SHP77 (cell line): ENCODE data around the gene ROBO1.
"Not testable (repeated sequence)": the region's sequence is repeated elsewhere in the genome, so short reads cannot be mapped to it uniquely, and the experiment has no call there.

Experiments used
- DNase-seq, 2 experiments: peaks; one replicate each; lab custom pipeline; 2025; lab: John Stamatoyannopoulos, UW

Gene ROBO1

DNA sequence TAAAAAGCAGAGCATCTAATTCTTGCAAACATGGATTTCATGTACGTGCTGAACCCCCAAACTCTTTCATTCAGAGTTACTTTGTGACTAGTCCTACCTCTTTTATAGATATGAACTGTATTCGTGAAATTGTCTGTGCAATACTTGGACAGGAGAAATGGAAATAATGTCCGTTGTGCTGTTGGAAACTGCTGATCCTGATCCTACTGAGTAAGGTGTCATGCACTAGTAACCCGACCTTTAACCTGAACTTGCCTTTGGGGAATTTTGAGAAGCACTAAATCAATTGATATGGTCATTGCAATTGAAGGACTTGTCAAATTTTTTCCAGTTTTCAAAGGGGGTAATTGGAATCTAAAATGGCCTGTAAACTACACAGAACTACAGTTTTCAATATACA lies 856.4 kb downstream of the ROBO1 start:
- DNase-seq: no peak

DNA sequence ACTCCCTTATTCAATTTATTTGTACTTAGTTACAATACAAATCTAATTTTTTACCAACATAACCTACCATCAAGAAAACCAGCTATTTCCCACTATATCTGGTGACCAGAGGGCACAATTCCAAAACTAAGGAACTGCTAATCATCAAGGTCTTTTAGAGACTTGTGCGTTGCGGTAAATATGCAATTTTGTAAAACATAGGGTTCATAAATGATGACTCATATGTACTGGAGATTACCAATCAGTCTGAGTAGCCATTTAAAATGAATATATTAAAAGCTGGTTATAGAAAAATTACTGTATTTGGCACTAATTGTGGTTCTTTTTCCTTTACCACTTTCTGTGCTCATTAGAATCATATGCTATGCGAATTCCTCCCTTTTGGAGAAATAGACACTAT lies 859.6 kb downstream of the ROBO1 start:
- DNase-seq: no peak

DNA sequence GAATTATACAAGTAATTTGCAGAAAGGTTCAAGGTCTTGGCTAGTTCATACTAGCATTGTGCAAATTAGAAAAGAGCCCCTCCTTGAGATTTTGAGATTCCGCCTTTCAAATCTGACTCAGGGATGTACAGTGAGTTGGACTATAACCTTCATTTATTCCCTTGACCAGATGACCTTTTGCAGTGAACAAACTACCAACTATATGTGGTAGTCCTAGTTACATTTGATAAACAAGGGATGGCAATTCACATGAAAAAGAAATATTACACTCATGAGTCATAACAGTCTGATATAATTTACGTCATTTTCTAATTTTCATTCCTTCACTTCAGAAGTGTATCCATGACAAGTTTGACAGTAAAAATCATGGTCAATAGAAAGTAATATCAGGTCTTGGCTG lies 860.4 kb downstream of the ROBO1 start:
- no peak for DNase-seq

DNA sequence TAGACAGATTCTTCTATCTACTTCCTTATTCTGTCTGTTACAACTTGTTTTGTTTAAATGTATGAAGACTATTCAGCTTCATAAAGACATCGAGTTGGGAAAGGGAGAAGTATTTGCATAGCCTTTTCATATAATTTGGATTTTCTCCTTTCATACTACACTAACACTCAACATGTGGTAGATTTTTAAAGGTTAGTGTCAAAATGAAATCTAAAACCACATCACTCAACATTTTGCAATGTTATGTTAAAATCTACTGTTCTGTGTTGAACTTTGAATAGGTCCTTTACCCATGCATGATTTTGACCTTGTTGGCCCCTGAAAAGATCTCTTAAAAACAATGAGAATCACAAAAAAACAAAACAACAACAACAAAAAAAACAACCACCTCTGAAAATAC lies 860.9 kb downstream of the ROBO1 start:
- DNase-seq: no peak

DNA sequence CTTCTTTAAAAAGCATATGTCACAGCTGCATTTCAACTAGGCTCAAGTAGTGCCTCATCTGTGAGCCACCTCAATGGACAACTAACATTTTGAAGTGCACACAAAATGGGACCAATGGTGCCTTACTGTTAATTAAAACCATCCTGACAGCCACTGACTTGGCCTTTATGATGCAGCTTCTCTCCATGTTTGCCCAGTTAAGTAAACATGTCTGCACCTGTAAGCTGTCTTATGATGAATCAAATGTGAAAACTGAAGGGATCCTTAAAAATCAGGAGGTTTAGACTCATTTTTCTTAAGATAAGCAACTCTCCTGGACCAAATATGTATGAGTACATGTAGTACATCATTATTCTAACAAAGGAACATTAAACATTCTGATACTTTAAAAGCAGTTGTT lies 861.6 kb downstream of the ROBO1 start:
- peak; percentile 95 to 96 for DNase-seq

DNA sequence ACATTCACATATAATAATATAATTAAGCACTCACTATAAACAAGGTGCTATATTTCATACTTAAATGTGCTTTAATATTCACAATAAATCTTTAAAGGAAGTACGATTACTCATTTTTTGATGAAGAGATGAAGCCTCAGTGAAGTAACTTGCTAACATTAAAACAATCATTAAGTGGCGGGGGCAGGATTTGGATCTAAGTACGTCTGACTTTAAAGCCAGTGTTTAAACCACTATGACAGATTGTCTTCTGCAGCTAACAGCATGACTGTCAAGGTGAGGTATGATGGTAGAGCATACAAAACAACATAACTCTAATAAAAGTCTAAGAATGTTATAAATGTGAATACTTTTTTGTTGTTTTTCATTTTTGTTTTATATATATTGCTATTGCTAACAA lies 862.1 kb downstream of the ROBO1 start:
- DNase-seq: no peak

DNA sequence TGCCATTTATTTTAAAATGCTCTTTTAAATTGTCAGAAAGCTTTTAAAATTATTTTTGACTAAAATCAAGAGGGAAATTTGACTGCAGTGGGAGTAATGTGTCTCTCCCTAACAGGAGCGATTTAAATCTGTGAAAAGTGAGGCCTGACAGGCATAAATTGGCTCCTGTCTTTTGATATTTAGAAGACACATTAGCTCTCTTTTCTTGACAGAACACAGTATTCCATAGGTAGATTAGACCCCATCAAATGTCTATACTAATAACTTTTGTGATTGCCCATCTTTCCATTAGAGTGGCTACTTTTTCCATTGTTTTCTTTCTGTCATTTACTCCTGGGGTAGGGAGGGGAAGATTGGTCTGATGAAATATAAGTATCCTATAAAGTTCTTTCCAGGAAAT lies 866.3 kb downstream of the ROBO1 start:
- DNase-seq: no peak

DNA sequence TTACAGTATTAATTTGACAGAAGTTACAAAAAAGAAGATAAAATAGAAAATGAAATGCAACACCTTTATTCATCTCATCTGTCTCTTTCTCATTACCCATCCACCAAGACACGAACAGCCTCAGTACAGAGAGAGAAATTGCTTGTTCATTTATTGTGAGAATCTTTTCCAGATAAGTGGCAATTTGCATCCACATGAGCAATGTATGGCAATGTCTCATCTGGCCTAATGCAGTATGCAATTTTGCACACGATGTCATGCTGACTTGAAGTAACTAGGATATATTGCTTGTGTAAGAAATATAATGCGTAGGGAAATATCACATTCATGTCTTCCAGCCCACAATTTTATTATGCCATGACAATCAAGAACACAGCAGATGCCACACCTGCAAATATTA lies 866.9 kb downstream of the ROBO1 start:
- no peak for DNase-seq

DNA sequence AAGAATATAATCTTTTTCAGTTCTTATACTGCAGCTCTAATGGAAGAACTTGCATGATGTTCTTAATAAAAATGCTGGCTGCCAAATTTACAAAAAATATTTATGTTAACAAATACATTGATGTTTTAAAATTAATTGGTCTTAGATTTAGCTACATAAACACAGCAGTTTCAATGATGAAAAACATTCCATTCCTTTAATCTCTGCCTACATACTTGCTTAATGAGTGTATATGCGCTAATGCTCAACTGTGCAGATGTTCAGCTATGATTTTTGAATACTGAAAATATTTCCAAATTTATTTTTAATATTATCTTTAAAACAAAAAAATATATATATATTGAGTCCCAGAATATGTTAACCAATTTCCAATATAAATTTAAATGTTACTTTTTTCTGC lies 867.4 kb downstream of the ROBO1 start:
- DNase-seq: no peak

DNA sequence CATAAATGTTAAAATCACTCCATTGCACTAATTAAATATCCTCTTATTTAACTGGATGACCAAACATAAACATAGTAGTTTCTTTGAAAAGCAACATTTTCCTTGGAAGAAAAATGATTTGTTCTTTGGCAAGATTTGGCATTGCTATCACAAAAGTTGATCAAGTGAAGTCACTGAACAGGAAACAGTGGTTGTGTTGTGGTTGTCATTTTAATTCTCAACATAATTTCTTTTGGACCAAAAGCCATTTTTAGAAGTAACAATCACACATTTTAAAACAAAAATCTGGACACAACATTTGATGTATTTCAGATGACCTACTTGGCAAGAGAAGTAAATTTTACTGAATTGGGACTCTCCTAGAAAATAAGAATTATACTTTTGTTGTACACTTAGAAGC lies 872.3 kb downstream of the ROBO1 start:
- no peak for DNase-seq

DNA sequence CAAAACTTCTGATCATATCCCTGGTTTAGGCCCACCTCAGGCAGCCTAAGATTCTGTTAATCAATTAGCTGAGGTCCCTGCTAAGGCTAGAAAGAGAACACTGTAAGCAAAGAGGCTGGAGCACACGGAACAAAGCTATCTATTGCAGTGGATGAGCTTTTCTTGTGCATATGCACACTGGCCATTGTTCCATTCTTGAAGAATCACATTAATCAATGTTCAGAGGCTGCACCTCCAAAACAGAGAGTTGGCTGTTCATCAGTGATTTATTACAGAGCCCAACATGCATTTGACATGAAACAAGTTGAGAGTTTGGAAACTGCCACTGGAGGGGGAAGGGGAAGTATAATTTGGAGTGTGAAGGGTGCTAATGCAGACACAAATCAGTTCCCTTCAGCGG lies 873.0 kb downstream of the ROBO1 start:
- DNase-seq: no peak

DNA sequence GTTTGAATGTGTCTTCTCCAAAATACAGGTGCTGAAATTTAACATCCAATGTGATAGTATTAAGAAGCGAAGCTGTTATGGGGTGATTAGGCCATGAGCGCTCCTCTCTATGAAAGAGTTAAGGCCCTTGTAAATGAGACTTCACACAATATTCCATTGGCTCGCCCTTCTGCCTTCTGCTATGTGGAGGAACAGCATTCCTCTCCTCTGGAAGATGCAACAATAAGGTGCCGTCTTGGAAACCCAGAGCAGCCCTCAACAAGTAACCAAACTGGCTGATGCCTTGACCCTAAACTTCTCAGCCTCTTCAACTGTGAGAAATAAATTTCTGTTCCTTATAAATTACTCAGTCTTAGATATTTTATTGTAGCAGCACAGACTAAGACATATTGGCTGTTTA lies 874.6 kb downstream of the ROBO1 start:
- no peak for DNase-seq

DNA sequence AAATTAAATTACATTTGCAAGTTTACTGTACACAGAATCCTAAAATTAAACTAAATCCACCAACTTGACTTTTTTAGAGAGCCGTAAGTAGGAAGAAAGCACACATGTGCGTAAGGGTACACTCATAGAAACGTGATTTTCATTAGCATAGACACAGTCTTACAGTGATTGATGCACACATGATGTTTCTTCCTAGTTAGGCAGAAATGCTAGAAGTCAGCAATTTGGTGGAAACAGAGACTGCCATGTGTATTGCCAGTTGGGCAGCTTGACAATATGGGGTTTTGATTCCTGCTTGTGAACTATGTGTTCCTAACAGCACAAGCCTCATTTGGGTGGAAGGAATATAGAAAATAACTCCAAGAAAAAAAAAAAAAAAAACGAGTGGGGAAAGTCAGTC lies 878.5 kb downstream of the ROBO1 start:
- no peak for DNase-seq

DNA sequence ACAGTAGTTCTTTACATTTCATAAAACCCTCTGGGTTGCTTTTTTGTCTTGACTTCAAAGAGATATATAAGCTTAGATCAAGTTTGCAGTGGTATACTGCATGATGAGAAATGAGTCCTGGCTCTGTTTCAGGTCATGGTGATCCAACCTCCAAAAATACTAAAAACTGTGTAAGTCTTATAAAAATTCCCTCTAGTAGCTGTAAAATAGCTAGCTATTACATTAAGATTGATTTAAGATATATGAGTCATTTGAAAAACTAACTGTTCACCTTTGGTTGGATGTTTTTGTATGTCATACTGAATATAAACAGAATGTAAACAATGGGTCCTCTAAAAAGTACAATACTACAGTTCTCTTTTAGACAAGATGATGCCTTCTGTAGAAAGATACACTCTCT lies 879.2 kb downstream of the ROBO1 start:
- no peak for DNase-seq

DNA sequence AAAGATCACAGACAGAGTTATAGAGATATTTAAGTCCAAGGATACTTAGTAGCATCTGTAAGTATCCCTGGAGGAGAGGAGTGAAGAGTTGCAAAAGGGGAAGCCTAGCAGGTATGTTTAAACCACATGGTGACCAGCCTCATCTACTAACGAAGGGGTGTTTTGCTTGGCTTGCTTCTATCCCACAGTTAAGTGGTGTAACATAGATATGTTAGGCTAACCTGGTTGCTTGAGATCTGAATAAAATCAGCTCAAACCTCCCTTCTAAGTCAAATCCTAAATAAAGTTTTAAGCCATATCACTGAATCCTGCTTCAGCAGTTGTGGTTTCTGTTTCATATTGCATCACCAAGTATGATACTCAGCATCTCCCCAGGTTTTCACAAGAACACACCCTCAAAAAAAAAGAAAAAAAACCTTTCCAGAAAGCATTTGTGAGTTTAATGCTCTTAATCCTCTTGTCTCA lies 880.2 kb downstream of the ROBO1 start:
- DNase-seq: no peak

DNA sequence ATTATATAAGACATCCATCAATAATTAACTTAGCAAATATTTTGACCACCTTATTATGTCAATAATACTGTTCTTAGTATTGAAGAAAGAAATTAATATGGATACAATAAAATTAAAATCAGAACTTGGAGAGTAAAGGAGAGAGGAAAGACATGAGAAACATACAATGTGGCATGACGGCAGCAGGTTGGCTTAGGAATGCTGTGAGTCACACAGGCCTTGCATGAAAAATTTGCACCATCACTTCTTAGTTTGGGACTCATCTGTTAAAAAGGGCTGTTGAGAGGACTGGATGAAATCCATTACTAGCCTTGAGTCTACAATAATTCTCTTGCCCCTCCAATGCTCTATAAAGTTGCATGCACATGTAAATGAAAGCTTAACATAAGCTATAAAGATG lies 880.8 kb downstream of the ROBO1 start:
- no peak for DNase-seq

DNA sequence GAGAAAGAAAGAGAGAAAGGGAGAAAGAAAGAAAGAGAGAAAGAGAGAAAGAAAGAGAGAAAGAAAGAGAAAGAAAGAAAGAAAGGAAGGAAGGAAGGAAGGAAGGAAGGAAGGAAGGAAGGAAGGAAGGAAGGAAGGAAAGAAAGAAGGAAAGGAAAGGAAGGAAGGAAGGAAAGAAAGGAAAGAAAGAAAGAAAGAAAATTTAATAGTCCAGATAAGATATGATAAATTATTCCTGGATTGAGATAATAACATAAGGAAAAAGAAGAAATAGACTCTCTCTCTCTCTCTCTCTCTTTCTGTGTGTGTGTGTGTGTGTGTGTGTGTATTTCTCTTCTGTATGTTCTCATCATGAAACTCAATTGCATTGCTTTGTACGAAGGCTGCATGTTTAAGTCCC lies 883.2 kb downstream of the ROBO1 start:
- DNase-seq: not testable (repeated sequence)

DNA sequence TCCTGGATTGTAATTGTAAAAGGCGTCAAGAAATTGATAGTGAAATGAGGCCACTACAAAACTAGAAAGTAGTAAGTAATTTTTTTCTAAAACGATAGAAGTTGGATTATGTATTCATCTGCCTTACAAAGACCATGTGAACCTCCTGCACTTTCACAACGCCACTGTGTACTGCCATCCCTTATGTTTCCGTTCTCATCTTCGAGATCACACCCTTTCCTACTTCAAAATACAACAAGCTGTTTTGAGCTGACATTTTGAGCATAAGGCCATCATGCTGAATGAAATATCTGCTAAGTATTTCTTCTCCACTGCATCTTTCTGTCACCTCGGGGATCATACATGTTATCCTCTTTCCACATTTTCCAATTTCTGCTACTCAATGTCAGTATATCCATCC lies 885.5 kb downstream of the ROBO1 start:
- no peak for DNase-seq

DNA sequence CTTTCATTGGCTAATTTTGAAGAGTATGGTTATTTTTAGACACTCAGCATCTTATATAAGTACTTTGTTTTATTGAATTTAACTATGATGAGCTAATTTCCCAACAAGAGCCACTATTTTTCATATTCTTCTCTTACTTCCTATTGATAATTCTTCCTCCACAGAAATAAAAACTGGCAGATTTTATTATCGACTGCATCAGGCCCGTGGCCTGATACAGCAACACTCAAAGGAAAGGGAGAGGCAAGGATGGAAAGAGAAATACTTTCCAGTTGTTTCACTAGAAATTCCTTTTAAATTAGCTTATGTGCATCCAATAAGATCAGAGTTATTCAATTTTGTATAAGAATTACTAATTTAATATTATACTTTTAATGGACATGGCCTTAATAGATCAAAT lies 886.3 kb downstream of the ROBO1 start:
- no peak for DNase-seq

DNA sequence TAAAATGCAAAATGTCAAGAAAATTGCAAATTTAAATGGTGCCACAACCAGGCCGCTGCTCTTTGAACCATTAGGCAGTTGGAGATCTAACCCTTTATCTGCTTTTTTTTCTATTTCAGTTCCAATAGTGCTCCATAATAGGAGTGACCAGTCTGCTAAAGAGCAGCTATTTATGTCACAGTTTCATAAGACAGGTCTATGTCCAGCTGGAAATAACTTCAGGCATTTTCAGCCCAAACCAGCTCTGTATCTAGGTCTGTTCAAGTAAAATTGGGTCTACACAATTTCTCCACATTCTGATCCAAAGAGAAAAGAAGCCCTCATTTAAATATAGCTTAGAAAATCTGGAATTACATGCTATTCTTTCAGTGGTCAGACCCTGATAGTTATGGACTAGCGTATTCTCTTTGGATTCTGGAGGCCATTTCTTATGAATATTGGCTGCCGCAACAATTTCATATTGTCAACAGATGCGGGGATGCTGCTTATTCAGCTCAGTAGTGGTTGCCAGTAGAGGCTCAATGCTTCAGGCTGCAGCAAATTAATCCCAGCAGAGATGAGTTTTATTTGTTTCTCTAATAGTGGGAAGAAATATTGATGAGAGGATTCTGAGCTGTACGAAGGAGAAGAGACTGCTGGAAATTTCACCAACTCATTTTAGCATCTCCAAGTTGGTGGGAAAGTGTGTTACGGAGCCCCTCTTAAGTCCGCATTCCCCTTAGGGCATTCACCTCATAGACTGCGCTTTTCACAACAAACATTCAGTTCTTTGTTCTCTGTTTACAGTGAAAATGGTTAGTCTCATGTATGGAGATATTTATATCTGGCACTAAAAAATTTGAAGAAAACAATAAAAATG lies 887.0 kb downstream of the ROBO1 start:
- DNase-seq: no peak

DNA sequence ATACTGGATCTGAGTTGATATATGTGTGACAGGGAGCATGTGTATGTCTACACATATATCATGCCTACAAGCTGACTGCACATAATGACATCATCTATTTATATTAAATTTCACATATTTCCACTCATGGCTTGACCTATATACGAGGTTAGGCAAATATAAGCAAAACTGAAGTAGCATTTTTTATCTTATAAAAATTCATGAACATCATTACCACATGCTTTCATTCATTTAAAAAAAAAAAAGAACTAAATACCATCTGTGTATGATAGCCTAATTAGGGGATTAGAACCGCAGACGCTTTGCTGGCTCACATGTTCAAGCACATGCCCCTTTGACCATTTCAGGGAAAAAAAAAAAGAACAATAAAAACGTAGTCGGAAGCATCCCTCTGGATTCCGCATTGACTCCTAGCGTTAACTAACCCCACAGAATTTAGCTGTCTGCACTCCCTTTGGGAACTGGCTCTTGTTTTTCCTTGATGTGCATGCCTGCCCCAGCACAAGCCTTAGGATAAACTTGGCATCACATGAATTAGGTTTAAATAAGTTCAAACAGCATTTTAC lies 888.4 kb downstream of the ROBO1 start:
- DNase-seq: peak in 1 of 2 experiments; percentile 38

DNA sequence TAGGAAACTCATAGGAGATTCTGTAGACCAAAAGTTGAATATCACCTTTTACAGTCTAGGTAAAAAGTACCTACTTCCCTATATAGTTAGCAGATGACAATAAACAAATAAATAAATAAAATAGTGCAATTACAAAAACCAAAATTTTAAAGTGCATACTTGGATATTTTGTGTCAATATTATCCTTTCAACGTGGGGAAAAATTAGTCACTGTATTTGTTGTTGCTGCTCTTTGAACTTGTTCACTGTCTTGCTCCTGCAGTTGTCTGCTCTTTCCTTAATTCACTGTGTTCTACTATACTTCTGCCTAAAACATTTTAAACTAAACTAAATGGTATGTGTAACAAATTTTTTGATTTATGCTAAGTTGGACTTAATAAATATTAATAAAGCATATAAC lies 889.0 kb downstream of the ROBO1 start:
- no peak for DNase-seq

DNA sequence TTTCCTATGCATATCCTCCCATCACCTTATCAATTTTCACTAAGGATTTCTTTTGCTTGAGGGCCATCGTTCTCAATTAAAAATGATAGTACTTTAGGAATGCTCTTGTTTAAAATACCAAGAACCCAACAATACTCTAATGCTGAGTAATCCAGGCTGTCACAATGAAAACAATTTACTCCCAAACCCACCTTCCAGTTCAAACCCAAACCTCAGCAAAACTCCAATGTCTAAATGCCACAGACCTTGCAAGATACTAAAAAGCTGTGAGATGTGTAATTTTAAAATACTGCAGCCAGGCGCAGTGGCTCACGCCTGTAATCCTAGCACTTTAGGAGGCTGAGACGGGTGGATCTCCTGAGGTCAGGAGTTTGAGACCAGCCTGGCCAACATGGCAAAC lies 889.8 kb downstream of the ROBO1 start:
- DNase-seq: no peak

DNA sequence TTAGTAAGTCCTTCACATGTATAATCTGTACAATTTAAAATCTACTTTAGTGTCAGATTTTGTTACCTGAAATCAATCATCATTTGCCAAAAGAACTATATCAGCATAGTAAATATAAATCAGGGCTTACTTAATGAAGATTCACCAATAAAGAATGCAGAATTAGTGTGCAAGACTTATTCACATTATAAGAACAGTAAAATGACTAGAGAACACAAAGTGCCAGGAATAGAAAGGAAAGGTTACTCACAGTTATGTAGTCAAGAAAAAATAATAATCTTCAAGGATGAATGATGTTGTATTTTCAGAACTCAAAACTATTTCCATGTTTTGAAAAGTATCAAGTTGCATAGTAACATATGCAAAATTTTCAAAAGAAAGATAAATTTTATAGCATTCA lies 891.9 kb downstream of the ROBO1 start:
- DNase-seq: no peak
